Measurements from ENCODE around the gene NRXN3. TPM values are rescaled to one million over a fixed set of nuclear protein-coding genes. Genes with fewer than 3 reads are reported as not detected.
"Not testable (repeated sequence)": the region's sequence is repeated elsewhere in the genome, so short reads cannot be mapped to it uniquely, and the experiment has no call there.

Gene NRXN3
- polyA plus RNA-seq, 5 donors = 1.3 to 1.9 (median 1.4) TPM

GRCh38 chr14:79062226-79062625 lies 892.1 kb downstream of the NRXN3 start:
- DNase-seq = no peak

DNA sequence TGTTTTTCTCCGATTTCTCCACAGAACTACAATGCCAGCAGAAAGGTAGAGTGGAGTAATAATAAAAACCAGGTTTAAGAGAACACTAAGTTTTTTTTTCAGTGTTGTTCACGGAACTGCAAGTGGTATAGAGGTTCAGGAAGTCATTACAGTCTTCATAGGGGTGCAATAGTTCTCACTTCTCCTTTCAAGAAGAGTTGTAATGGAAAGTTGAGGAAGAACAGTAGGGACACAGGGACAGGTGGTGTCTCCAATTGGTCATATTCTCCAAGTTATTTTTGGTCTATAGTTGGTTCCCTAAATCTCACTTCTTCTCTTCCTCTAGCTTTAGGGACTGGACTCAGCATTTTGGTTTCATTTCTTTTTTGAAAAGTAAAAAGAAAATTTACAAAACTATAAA lies 894.0 kb downstream of the NRXN3 start:
- no peak for DNase-seq

- DNase-seq = no peak
Observed at GRCh38 chr14:79074510-79074909, 904.3 kb downstream of the NRXN3 start.

GRCh38 chr14:79076428-79076827 lies 906.3 kb downstream of the NRXN3 start:
- no peak for DNase-seq

GRCh38 chr14:79077096-79077495 lies 906.9 kb downstream of the NRXN3 start:
- DNase-seq = no peak

GRCh38 chr14:79080040-79080439 lies 909.9 kb downstream of the NRXN3 start:
- DNase-seq = no peak

GRCh38 chr14:79082883-79083282 lies 912.7 kb downstream of the NRXN3 start:
- no peak for DNase-seq

- no peak for DNase-seq
Observed at GRCh38 chr14:79083356-79083755, 913.2 kb downstream of the NRXN3 start.

DNA sequence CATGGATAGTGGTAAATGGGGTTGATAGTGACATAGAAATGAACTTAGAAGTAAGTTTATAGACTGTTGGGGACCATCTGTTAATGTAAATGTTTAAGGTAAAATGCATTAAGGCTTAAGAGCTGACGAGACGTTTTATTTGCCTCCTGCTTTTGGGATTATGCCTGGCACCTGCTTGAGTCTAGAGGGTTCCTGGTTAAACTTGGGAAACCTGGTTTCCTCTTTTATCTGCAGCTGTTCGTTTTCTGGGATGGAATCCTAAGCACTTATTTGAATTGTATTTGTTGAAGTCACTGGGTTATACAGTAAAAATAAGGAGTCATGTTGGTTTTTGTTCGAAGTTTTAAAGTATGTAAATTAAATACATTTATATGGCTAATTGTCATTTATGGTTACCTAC lies 914.7 kb downstream of the NRXN3 start:
- DNase-seq = no peak

DNA sequence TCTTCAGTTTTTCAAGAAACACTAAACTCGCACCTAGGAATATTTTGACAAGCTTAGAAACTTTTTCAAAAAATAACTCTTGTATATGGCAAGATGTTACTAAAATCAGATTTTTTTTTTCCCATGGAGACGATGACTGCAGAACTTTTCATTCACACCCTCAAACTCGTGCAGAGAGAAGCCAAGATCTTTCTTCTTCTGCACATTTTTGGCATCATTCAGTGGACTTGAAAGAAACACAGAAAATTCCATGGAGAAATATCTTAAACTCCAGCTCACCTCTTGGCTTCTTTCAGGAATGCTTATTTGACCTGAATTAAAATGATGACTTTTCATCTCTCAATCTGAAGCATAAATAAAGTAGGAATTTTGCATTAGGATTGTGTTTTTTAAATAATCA lies 919.4 kb downstream of the NRXN3 start:
- no peak for DNase-seq

DNA sequence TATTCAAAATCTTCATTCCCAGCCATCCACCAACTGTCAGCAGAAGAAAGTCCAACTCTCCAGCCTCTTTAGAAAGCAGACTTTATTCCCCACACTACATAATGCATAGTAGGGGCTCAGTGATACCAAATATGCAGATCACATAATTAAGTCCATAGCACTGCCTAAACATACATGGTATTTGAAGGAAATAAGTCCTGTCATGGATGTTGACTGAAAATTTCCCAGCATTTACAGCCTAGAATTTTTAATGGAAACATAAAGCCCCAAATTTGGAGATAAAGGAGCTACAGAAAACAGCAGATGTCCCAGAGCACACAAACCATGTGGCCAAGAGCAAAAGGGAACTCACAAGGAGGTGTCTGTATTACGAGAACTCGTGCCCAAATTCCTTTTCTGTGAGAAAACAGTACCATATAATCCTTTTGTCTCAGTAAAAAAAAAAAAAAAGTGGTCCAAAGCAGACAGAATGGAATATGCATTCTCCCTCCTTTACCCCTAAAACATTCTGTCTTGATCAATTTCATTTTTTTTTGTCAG lies 920.5 kb downstream of the NRXN3 start:
- DNase-seq = no peak

GRCh38 chr14:79091381-79091963 lies 921.3 kb downstream of the NRXN3 start:
- DNase-seq = no peak

DNA sequence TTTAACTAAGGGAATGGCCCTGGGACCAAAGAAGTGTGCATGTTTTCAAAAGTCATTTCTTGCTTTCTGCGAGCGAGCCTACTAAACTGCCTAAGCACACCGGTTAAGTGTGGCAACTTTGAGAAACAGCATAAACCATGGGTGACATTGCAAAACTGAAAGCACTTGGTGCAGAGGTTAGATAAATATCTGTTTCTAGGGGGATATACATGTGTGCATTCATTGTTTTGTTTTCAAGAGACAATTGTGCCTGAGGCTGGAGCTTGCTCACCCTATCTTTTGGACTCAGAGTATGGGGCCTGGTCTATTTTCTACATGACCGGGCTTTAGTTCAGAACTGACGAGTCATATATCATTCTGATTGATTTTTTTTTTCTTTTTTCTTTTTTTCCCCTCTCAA lies 923.4 kb downstream of the NRXN3 start:
- no peak for DNase-seq

- DNase-seq = no peak
Observed at GRCh38 chr14:79094951-79095350, 924.8 kb downstream of the NRXN3 start.

- no peak for DNase-seq
Observed at GRCh38 chr14:79096811-79097210, 926.6 kb downstream of the NRXN3 start.

DNA sequence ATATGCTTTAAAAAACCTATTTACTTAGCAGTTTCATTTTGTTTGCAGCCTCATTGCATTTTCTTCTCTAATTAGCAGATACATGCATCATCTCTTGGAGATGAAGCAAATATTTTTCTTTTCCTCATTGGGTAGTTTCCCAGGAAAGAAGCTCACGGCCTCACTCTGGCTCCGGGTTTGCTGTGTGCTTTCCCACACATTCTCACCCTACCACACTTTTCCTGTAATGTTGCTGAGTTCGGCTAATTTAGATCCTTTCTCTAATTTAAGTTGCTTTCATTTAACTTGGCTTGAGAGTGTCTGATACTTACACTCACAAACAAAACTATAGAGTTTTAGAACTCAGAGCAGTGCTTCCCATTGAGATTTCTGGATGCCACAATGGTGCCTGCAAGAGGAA lies 928.2 kb downstream of the NRXN3 start:
- no peak for DNase-seq

DNA sequence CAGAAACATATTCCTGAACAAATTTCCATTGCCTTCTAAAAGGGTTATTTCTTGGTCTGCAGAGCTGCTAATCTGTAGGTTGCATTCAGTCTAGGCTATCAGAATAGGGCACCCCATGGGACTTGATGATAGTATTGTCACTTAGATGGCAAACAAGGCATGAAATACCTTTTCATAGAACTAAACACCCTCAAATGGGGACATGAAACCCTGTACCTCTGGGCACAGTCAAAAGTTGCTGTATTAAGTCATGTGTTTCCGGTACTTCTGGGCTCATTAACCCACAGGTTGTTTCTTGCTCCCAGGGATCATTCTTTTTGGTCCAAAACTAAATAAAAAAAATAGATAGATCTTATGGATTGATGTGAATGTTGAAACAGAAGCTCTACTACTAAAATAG lies 930.4 kb downstream of the NRXN3 start:
- no peak for DNase-seq

- no peak for DNase-seq
Observed at GRCh38 chr14:79101388-79101787, 931.2 kb downstream of the NRXN3 start.

GRCh38 chr14:79103764-79104163 lies 933.6 kb downstream of the NRXN3 start:
- no peak for DNase-seq

DNA sequence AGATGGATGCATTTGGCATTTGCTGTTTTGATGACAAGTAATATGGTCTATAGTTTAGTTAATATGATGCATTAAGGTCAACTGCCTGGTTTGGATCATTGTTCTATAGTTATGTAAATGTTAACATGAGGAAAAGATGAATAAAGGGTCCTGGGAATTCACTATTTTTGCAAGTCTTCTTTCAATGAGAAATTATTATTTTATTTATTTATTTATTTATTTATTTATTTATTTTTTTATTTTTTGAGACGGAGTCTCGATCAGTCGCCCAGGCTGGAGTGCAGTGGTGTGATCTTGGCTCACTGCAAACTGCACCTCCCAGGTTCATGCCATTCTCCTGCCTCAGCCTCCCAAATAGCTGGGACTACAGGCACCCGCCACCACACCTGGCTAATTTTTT lies 940.4 kb downstream of the NRXN3 start:
- DNase-seq = not testable (repeated sequence)

DNA sequence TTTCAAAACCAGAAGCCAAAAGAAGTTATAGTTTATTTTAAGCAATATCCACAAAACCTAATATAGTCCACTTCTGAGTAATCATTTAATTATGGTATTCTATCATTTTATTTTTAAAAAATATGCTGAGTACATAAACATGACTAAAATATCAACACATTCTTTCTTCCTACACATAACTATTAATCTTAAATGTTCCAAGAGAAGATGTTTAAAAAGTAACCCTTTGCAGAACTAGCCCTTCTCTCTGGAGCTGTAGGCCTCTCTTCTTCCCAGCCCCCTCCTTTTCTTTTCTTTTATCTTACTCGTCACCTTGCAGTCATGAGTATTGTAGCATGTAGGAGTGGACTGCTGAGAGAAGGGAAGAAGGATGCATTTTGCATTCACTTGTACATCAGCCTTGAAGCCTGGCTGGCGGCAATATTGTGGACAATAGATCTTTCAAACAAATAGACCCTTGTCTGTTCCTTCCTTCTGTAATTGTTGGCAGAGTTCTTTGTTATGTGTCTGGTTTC lies 941.9 kb downstream of the NRXN3 start:
- DNase-seq = no peak

GRCh38 chr14:79117561-79117960 lies 947.4 kb downstream of the NRXN3 start:
- DNase-seq = no peak

GRCh38 chr14:79118291-79118690 lies 948.1 kb downstream of the NRXN3 start:
- no peak for DNase-seq

DNA sequence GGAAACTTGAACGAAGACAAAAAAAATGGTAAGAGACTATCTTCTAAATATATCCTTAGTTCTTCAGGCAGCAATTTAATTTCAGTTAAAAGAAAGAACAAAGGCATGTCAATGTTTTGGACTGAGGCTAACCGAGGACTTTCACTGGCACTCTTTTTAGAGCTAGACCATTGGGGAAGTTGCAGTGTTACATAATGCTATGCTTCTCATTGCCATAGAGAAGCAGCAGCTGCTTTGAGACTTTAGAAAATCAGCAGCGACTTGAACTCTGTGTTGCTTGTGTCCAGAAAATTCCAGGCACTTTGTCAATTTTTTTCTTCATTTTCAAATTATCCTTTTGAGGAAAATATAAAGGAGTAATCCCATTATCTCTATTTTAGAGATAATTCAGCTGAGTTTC lies 964.2 kb downstream of the NRXN3 start:
- DNase-seq = peak; percentile 10 to 16

Data from right lung (tissue), 5 donors.